GM19025 (cell line): ENCODE measurements around the gene SLC52A1.
"Not testable (repeated sequence)": the region's sequence is repeated elsewhere in the genome, so short reads cannot be mapped to it uniquely, and the experiment has no call there.

Experiments used
- ATAC-seq: cut with Tn5 transposase; IDR thresholded peaks from one replicate; pipeline ENCODE4 v1.9.1; 2021; ENCODE audit warnings: mild to moderate bottlenecking, low read depth, moderate library complexity; ENCODE audit not compliant: unreplicated experiment

SLC52A1 gene

DNA sequence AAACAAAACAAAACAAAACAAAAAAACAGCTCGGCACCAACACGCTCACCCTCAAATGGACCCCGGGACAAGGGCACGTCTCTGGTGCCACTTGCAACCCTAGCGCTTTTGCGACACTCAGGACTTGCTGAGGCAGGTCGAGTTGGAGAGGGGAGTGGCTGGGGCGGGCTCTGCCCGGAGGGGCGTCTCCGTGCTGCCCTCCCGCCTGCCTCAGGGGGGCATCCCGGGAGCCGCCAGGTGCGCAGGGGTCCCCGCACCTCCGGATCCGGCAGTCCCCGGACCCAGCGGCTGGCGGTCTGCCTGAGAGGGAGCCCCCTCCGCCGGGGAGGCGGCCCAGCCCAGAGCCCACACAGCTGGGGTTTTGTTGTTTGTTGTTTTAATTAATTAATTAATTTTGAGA lies at the start of gene SLC52A1:
Gene SLC52A1, minus strand, starts transcription at position 112 of the 400 bp plus-strand sequence. CDS start 820 bp downstream, outside the sequence.
- ATAC-seq, result no peak

DNA sequence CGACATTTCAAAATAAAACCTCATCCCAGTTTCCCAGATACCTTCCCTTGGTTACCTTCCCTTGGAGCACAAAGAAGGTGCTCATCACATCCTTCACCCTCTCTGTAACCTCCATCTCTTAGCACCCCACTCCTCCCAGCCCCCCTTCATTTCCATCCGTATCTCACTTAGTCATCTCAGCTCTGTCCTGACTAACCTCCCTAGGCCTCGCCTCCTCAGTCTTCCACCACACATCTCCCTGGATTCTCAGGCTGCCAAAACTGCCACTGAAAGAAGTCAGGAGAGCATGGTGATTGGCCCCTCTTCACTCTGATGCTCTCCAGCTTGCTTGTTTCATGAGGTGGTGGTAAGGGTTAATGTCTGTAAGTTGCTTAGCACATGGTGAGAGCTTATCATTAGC lies 45.4 kb upstream of the SLC52A1 start:
- no peak for ATAC-seq

DNA sequence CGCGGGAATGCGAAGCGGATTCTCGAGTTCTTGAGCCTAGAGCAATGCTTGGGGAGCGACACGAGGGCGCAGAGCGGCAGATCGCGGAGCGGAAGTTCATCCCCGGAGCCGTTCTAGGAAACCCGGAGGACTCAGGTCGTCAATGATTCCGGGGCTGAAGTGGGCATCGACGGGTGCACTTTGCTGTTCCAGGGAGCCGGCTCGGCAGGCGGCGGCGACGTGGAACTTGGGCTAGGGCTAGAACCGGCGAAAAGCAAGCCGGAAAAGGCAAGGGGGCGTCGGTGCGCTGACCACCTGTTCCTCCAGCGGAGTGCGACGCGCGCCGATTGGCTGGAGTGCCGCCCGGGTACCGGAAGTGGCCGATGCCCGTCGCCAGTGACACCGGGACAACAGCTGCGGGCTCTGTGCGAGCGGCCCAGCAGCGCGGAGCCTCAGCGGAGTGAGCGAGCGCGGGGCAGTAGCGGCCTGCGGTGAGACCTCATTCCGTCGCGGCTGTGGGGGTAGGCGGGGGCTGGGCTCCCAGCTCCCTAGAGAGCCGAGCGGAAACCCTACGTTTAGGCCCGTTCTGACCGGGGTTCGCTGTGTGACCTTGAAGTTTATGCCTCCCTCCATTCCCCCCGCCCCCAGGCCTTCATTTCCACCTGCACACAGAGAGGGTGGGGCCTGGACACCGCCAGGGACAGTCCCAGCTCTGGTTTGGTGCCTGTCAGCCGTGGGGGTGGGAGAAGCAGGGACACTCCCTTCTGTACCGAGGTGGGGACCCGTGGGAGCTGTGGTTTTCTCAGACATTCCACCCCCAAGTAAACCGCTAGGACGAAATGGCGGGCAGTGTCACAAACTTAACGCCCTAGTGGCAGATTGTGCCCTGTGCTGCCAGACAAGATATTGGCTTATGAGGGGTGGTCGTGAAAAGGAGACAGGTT lies 43.1 kb upstream of the SLC52A1 start, which contains the start of gene ZFP3:
Gene ZFP3, plus strand, starts transcription at position 362 of the 923 bp plus-strand sequence. CDS start 13,038 bp downstream, outside the sequence.
- ATAC-seq, result peak; percentile 74

DNA sequence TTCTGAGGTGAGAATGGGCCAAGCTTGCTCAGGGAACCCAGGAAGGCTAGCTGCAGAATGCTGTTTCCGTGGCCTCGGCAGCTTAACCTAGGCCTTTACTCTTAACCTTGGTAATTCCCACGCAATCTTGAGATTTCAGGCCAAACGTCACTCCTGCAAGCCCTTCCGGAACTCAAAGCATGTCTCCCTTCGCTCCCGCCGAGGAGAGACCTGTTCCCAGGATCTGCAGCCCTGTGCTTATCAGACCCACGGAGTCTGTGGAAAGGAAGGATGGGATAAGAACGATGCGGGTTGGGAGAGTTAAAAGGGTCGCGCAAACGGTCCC lies 42.5 kb upstream of the SLC52A1 start:
- ATAC-seq, result no peak

DNA sequence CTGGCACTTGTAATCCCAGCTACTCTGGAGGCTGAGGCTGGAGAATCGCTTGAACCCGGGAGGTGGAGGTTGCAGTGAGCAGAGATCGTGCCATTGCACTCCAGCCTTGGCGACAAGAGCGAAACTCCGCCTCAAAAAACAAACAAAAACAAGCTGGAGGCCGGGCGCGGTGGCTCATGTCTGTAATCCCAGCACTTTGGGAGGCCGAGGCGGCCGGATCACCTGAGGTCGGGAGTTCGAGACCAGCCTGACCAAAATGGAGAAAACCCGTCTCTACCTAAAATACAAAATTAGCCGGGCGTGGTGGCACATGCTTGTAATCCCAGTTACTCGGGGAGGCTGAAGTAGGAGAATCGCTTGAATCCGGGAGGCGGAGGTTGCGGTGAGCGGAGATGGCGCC lies 42.0 kb upstream of the SLC52A1 start:
- not testable (repeated sequence) for ATAC-seq

DNA sequence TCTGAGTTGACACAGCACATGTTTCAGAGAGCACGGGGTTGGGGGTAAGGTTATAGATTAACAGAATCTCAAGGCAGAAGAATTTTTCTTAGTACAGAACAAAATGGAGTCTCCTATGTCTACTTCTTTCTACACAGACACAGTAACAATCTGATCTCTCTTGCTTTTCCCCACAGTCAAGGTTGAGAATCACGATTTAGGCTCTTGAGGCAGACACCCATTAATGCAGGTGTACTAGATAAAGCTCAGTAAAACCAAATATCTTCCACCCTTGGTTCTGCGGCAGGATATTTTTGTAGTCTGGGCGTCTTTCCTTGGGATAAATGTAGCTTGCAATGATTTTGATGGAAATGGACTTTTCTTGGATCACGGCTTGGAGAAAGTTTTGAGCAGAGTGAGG lies 40.2 kb upstream of the SLC52A1 start:
- not testable (repeated sequence) for ATAC-seq

DNA sequence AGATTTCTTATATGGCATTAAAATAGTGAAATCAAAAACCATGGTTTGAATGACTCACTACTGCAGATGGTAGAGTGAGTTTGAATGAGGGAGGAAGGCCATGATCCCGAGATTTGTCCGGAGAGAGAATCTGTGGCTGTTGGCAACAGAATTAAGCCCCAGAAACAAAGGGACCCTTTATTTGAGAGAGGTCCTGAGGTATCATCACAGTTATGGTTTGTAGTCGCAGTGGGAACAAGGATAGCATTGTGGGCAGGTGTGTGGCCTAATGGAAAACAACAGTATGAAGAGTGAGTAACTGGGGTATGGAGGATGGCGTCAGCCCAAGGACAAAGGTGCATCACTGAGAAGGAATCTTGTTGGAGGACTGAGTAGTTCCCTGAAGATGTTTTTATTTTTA lies 34.5 kb upstream of the SLC52A1 start:
- no peak for ATAC-seq

DNA sequence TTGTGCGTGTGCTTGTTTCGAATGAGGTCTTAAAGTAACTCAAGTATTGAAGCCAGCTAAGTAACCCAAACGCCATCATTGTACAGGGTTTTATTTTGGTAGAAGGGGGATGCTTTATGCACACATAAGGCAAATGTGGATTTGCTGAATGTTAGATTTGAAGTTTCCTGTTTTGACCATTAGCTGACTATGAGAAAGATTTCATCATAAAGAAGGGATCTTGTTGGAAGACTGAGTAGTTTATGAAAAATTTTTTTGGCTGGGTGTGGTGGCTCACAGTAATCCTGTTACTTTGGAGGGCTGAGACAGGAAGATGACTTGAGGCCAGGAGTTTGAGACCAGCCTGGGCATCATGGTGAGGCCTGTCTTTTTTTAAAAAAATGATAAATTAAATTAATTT lies 33.0 kb upstream of the SLC52A1 start:
- no peak for ATAC-seq

DNA sequence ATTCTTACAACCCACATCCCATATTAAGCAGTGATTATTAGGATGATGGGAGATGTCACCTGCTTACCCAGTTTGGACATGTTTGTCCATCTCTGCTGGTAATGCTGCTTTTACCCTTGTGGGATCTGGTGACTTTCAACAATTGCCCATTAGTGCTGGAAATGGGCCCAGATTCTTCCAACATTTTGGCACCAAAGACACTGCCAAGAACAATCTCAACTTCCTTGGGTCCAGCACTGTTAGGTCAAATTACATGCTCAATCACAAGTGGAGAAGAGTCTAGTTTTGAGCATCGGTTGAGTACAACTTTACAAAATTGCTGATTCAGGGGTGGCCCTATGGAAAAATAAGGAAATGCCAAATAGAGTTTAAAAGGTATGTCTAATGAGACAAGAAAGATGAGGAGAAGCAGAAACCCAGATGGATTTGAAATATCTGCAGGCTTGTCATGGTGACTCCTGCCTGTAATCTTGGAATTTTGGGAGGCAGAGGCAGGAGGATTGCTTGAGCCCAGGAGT lies 30.1 kb upstream of the SLC52A1 start:
- no peak for ATAC-seq

DNA sequence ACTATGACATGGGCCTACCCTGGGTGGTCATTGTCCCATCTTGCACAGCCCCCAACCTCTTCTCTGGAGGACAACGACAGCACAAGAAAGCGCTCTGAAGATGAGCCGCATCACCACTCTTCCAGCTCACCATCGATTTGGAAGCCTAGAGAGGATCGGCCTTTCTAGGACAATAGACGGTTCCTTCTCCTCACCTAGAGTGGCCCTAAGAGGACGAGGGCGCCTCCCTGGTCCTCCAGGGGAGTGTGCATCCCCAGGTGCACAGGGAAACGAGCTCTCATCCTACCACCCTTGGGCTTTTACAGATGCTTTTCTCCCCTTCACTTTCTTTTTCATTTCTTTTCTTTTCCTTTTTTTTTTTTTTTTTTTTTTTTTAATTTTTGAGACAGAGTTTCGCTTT lies 20.3 kb upstream of the SLC52A1 start:
- ATAC-seq, result no peak

DNA sequence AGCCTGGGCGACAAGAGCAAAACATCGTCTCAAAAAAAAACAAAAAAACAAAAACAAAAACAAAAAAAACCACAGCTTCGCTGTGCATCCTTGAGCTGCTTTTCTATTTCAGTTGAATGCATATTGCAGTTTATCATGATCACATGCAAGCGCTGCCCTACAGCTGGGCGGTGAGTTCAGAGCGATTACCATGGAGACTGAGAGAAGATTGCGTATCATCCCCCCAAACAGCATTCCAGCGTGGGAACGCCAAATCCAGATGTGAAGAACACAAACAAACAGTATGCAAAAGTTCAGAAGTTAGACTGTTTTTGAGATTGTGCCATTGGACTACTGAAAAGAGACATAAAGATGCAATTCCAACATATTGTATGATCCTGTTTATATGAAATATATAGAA lies 15.1 kb upstream of the SLC52A1 start:
- ATAC-seq, result no peak

DNA sequence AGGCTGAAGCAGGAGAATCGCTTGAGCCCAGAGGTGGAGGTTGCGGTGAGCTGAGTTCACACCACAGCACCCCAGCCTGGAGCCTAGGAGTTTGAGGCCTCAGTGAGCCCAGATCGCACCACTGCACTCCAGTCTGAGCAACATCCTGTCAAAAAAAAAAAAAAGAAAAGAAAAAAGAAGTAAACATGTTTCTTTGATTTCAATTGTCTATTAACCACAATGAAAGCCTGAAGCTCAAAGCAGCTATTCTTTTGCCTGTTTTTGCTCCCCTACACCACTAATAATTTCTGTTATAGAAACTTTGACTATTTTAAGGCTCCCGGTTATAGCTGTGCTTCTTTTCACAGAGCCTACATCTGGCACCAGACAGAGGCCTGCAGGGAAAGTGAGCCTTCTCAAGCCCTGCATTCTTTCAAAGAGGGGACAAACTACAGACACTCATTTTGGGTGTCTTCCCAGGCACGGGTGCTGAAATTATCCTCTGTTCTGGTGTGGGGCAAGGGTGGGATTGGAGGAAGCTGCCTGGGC lies 14.2 kb upstream of the SLC52A1 start:
- no peak for ATAC-seq

DNA sequence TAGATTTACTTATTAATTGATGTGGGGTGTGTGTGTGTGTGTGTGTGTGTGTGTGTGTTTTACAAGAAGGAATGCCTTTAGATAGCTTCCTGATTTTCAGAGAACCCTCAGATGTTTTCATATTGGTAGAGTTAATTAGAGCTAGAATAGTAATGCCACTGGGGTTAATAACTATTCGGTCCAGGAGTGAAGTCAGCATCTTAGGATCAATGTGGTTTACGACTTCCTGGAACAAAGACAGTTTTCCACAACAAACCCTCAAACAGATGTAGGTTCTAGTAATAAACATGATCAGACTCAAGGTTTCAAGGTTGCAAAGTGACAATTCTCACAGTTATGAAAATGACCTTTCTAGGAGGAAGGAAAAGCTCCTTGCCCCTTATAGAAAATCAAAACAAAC lies 12.2 kb upstream of the SLC52A1 start:
- no peak for ATAC-seq

DNA sequence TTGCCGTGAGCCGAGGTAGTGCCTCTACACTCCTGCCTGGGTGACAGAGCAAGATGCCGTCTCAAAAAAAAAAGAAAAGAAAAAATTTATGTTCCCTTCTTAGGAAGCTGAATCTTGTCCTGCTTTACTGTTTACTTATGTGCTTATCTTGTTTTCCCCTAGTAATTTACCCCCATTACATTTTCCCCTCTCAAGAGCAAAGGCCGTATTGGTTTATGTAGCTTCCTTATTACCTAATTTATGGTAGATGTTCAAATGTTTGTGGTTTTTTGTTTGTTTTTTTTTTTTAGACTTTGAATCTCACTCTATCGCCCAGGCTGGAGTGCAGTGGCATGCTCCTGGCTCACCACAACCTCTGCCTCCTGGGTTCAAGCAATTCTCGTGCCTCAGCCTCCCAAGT lies 10.3 kb upstream of the SLC52A1 start:
- ATAC-seq, result no peak

DNA sequence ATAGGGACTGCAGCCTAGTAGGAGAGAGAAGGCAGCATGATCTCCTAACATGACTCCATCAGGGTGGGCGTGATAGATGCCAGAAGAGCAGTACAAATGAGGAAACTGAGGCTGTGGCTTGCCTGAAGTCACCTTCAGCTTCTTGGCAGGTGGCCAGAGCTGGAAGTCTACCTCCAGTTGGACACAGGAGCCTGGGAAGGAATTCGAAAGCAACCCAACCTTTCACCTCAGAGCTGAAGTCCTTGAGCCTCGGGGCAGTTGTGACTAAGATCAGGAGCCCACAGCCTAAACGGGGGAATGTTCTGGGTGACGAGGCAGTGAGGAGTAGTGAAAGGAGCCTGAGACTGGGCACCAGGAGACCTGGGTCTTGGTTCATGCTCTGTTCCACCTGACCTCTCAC lies 9.4 kb upstream of the SLC52A1 start:
- no peak for ATAC-seq

DNA sequence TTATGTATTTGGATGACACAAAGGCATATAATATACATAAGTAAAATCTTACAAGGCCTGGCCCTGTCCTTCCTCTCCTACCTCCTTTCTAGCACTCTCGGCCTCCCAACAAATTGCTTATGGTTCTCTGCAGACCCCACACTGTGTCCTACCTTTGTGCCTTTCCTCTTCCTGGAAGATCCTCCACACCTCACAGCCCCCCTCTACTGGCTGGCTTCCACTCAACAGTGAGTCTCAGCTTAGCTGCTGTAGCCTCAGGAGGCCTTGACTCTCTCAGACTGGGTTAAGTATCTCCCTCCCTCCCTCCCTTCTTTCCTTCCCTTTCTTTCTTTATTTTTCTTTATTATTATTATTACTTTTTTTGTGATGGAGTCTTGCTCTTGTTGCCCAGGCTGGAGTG lies 8.3 kb upstream of the SLC52A1 start:
- no peak for ATAC-seq

DNA sequence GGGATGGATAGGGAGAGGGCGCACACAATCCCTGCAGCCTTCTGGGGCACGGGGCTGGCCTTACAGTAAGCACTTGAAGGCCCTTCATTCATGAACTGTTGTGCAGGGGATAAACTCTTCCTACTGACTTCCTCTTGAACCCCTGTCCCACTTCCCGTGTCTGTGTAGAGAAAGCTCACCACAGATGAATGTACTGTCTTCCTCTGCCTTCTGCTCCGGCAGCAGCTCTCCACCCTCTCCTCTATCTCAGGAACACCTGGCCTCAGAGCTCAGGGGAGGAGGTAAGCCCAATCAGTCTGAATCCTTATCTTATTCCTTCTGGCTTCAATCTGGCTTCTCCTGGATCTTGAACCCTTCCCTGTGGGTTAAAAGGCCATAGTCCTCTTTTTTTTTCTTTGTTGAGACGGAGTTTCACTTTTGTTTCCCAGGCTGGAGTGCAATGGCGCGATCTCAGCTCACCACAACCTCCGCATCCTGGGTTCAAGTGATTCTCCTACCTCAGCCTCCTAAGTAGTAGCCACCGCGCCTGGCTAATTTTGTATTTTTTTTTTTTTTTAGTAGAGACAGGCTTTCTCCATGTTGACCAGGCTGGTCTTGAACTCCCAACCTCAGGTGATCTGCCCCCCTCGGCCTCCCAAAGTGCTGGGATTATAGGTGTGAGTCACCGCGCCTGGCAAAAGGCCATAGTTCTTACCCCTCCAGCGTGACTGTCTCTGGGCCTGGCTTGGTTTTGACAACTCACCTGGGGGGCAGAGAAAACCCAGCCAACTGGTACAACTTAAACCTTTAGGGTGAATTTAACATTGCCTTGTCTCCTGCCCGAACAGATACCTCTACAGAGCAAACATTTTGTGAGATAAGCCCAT lies 7.2 kb upstream of the SLC52A1 start:
- ATAC-seq, result no peak

DNA sequence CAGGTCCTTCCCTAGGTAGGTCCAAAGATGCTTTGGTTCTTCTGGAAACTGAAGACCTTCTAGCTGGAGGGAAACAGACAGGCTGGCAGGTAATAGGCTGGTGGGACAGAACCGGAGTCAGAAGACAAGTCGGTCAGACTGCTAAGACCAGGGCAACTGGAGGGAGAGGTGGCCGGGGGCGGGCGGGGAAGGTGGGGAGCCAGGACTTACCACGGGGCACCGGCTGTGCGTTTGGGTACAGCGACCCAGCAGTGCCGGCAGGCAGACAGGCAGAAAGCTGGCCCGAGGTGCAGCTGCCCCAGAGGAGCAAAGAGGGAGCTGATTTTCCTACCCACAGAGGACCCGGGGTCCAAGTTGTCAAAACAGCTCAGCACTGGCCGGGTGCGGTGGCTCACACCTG lies 575 bp downstream of the SLC52A1 start:
- no peak for ATAC-seq

DNA sequence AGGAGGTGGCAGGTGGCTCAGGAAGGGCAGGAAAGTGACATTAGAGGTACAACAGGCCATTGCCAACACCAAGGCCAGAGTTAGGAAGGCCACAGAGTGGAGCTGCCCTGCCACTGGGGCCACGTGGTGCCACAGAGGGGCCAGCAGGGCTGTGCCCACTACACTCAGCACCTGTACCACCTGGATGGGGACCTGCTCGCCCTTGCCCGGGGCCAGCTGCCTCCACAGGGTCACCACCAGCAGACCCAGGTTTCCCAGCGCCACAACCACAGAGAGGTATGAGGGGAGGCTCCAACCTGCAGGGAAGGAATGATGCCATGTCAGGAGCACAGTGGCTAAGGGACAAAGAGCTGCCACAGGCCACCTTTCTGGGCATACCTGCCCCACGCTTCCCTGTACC lies 1.2 kb downstream of the SLC52A1 start:
- no peak for ATAC-seq

DNA sequence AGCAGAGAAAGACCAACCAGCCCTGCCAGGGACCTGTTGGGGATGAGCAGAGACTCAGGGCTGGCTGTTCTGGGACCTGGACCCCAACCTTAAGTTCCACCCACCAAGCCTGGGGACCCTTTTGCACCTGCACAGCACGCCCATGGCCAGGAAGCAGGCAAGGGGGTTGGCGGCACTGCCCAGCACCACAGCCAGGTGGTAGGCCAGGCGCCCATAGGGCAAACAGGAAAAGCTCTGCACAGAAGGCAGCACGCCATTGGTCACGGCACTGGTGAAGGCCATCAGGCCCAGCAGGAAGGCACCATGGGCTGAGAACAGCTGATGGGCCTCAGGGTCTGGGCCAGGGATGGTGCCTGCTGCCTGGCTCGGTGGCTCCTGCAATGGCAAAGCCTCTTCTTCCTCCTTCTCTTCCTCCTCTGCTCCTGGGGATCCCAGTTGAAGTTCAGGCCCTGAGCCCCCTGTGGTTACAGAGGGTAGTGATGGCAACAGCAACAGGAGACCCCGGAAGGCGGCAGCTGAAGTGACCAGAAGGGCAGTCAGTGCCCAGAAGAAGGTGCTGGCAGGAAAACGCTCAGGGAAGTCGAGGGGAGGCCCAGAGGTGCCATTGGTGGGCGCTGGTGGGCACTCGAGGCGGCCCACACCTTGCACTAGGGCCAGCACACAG lies 1.7 kb downstream of the SLC52A1 start:
- no peak for ATAC-seq
